PC-3 (cell line): ENCODE results near the gene NPEPL1. TPM values are rescaled to one million over a fixed set of nuclear protein-coding genes. Genes with fewer than 3 reads are reported as not detected.

ENCODE experiments used
- ATAC-seq: fragments of 200-7000 bp; cut with Tn5 transposase; 2 replicates; pipeline ENCODE4 v1.9.1; 2020; ENCODE audit warnings: mild to moderate bottlenecking, moderate library complexity
- BruUV-seq: library from RNA; stranded (reverse); fragments of 400-500 nt; replicated peaks from 2 replicates; lab custom pipeline; 2021; lab: Mats Ljungman, UMichigan
- CTCF ChIA-PET: fragments of 300-600 bp; sonication (Branson Sonifier 250); formaldehyde crosslinking; loops from one replicate; lab custom pipeline; 2022; ENCODE audit warnings: antibody characterized with exemption; lab: Charles Lee
- POLR2A ChIA-PET: fragments of 300-600 bp; sonication (Branson Sonifier 250); formaldehyde crosslinking; loops from one replicate; lab custom pipeline; 2022; ENCODE audit warnings: antibody characterized with exemption; ENCODE audit not compliant: unreplicated experiment; lab: Charles Lee
- DNase-seq: peaks from one replicate; pipeline ENCODE4 v3.0.0-alpha.2; 2015
- H2AFZ ChIP-seq: fragments of 300-600 bp; sonication (generic); 2 replicates; pipeline ENCODE4 v1.6.0; 2016; ENCODE audit warnings: antibody characterized with exemption, low read length
- H3F3A ChIP-seq: fragments of 300-600 bp; sonication (generic); one replicate; pipeline ENCODE4 v1.6.0; 2017; ENCODE audit warnings: antibody characterized with exemption, low read length, control low read depth, mild to moderate bottlenecking; ENCODE audit not compliant: unreplicated experiment
- H3K27ac ChIP-seq: fragments of 300-600 bp; sonication (generic); 2 replicates; pipeline ENCODE4 v1.5.1; 2016; ENCODE audit warnings: mild to moderate bottlenecking, low read length
- H3K27me3 ChIP-seq: fragments of 300-600 bp; sonication (generic); 2 replicates; pipeline ENCODE4 v1.6.1; 2016; ENCODE audit warnings: low read length, mixed read lengths
- H3K36me3 ChIP-seq: fragments of 300-600 bp; sonication (generic); 2 replicates; pipeline ENCODE4 v1.6.1; 2016; ENCODE audit warnings: low read depth, mixed run types, low read length, mixed read lengths
- H3K4me1 ChIP-seq: fragments of 300-600 bp; sonication (generic); 2 replicates; pipeline ENCODE4 v1.5.1; 2016; ENCODE audit warnings: low read length; ENCODE audit not compliant: insufficient read depth
- H3K4me2 ChIP-seq: fragments of 300-600 bp; sonication (generic); 2 replicates; pipeline ENCODE4 v1.6.0; 2016; ENCODE audit warnings: low read length
- H3K4me3 ChIP-seq: fragments of 300-600 bp; sonication (generic); 2 replicates; pipeline ENCODE4 v1.5.1; 2016; ENCODE audit warnings: mild to moderate bottlenecking, low read length, mixed read lengths
- H3K79me2 ChIP-seq: fragments of 300-600 bp; sonication (generic); 2 replicates; pipeline ENCODE4 v1.6.1; 2017; ENCODE audit warnings: low read length, mixed read lengths
- H3K9ac ChIP-seq: fragments of 300-600 bp; sonication (generic); 2 replicates; pipeline ENCODE4 v1.6.0; 2016; ENCODE audit warnings: mild to moderate bottlenecking, low read length
- H3K9me2 ChIP-seq: fragments of 300-600 bp; sonication (generic); replicated peaks from 2 replicates; pipeline ENCODE4 v1.6.1; 2016; ENCODE audit warnings: mixed run types, low read length, mixed read lengths
- H3K9me3 ChIP-seq: fragments of 300-600 bp; sonication (generic); 2 replicates; pipeline ENCODE4 v1.6.1; 2016; ENCODE audit warnings: low read length, mixed read lengths
- H4K20me1 ChIP-seq: fragments of 300-600 bp; sonication (generic); 2 replicates; pipeline ENCODE4 v1.6.1; 2016; ENCODE audit warnings: low read length, mixed read lengths
- EZH2 ChIP-seq: fragments of 300-600 bp; sonication (generic); IDR thresholded peaks from one replicate; pipeline ENCODE4 v1.6.1; 2017; ENCODE audit warnings: antibody characterized with exemption, mild to moderate bottlenecking, low read length; ENCODE audit not compliant: unreplicated experiment
- EZH2phosphoT487 ChIP-seq: fragments of 300-600 bp; sonication (generic); IDR thresholded peaks from 2 replicates; pipeline ENCODE4 v1.6.1; 2018; ENCODE audit warnings: mild to moderate bottlenecking, antibody characterized with exemption, low read length, borderline replicate concordance
- intact Hi-C: fragments of 100-400 bp; cut with micrococcal nuclease; formaldehyde crosslinking; loops from 2 replicates; pipeline ENCODE4 v1.9.0; 2023
- total RNA-seq: library from RNA; depleted of rRNA; stranded (reverse); fragments of >200 nt; gene quantifications from 2 replicates; pipeline ENCODE4 v1.2.3, GENCODE V29; 2014
- TF ChIP-seq, protein P1 (sequence below): fragments of 300-600 bp; sonication (generic); conservative IDR thresholded peaks from 2 replicates; pipeline ENCODE4 v1.5.1; 2017; ENCODE audit warnings: antibody characterized with exemption, low read depth, mild to moderate bottlenecking, low read length

The NPEPL1 gene
- total RNA-seq, 1 experiment from 2014 or later = 49.7 TPM

DNA sequence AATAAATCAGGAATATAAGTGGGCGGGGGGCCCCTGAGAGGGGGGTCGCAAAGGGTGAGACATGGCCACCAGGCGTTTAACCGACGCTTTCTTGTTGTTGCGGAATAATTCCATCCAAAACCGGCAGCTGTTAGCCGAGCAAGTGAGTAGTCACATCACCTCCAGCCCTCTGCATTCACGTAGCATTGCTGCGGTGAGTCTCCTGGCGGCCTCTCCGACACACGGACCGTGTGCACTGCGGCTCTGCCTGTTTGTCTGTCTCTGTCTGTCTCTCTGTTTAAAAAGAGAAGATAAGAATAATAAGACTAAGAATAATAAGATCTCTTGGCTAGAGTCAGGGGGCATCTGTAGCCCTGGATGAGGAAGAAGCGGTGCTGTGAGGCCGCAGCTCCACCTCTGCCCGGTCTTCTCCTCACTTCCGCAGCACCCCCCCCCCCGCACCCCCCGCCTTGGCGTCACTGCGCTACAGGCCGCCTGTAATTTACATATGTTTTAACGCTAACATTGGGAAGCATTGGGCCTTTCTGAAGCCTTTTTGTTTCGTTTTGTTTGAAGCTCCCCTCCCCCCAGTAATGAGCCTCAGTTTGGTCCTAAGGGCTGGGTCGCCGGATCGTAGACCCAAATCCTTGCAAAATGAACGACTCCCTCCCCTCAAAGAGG, 40.5 kb upstream of the NPEPL1 start:
- peaks cover 65% of the 10 kb centered on the region for H3K4me1 ChIP-seq
- no peaks in the 10 kb centered on the region for H3K27me3 ChIP-seq
- intact Hi-C loops = loop anchor here (1.0 to 5.0 kb wide), 5 partner anchors 39 to 415 kb away; partner anchors contain the start of gene PRELID3B
- peak overlapping the region; percentile 94 for H3K4me2 ChIP-seq
- peak overlapping the region; percentile 96 for H3K4me3 ChIP-seq
- no peaks in the 10 kb centered on the region for H3K9me3 ChIP-seq
- H3K9ac ChIP-seq = peak overlapping the region; percentile 97
- DNase-seq = peak; percentile 65
- H3K9me2 ChIP-seq = no peaks in the 10 kb centered on the region
- ChIA-PET CTCF (interaction anchor here (0.6 to 1.6 kb wide), 3 partner anchors 171 to 937 kb away, joined by 3 to 8 read pairs (median 3); no protein-coding TSS in a partner anchor), POLR2A (interaction anchor here (0.6 to 0.7 kb wide), 5 partner anchors 57 to 257 kb away, joined by 3 to 19 read pairs (median 6); no protein-coding TSS in a partner anchor)
- BruUV-seq = TSS peak; percentile 97
- H3K27ac ChIP-seq = peak overlapping the region; percentile 85
- H3K36me3 ChIP-seq = peaks cover 4% of the 10 kb centered on the region; the same call in 1 of the 2 replicates
- peaks cover 60% of the 10 kb centered on the region for H3K79me2 ChIP-seq
- peak overlapping the region; percentile 44 for H2AFZ ChIP-seq
- peak; percentile 30 for ATAC-seq
- 0 out of 2 replicates have a peak, but pooled peaks cover 8% of the 10 kb centered on the region for H4K20me1 ChIP-seq
- TF ChIP-seq, protein P1, sequence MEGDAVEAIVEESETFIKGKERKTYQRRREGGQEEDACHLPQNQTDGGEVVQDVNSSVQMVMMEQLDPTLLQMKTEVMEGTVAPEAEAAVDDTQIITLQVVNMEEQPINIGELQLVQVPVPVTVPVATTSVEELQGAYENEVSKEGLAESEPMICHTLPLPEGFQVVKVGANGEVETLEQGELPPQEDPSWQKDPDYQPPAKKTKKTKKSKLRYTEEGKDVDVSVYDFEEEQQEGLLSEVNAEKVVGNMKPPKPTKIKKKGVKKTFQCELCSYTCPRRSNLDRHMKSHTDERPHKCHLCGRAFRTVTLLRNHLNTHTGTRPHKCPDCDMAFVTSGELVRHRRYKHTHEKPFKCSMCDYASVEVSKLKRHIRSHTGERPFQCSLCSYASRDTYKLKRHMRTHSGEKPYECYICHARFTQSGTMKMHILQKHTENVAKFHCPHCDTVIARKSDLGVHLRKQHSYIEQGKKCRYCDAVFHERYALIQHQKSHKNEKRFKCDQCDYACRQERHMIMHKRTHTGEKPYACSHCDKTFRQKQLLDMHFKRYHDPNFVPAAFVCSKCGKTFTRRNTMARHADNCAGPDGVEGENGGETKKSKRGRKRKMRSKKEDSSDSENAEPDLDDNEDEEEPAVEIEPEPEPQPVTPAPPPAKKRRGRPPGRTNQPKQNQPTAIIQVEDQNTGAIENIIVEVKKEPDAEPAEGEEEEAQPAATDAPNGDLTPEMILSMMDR = no peak; the same call in 1 of the 2 replicates
- TF ChIP-seq EZH2 = no peak
- no peak for TF ChIP-seq EZH2phosphoT487
- no peaks in the 10 kb centered on the region for H3F3A ChIP-seq

GRCh38 chr20:58652606-58653294, 39.9 kb upstream of the NPEPL1 start:
- Histone ChIP-seq H4K20me1 (0 out of 2 replicates have a peak, but pooled peaks cover 11% of the 10 kb centered on the region), H3K9me3 (no peaks in the 10 kb centered on the region), H3K79me2 (peaks cover 67% of the 10 kb centered on the region), H3K9ac (peak overlapping the region; percentile 97), H2AFZ (peak overlapping the region; percentile 44), H3K36me3 (peaks cover 4% of the 10 kb centered on the region; the same call in 1 of the 2 replicates), H3K4me2 (peak overlapping the region; percentile 94), H3K27me3 (no peaks in the 10 kb centered on the region), H3K9me2 (no peaks in the 10 kb centered on the region), H3K27ac (peak overlapping the region; percentile 85), H3K4me1 (peaks cover 65% of the 10 kb centered on the region), H3K4me3 (peak overlapping the region; percentile 96), H3F3A (no peaks in the 10 kb centered on the region)
- ChIA-PET CTCF (interaction anchor here (0.6 to 0.7 kb wide), 2 partner anchors 172 to 938 kb away, joined by 3 read pairs; no protein-coding TSS in a partner anchor), POLR2A (interaction anchor here (0.6 kb wide), 3 partner anchors 58 to 256 kb away, joined by 3 to 10 read pairs (median 5); no protein-coding TSS in a partner anchor)
- intact Hi-C loops = loop anchor here (1.0 to 5.0 kb wide), 5 partner anchors 38 to 415 kb away; partner anchors contain the start of gene PRELID3B
- BruUV-seq = no TSS peak
- ATAC-seq = no peak
- DNase-seq = peak; percentile 41
- TF ChIP-seq, protein P1 = no peak
- TF ChIP-seq EZH2phosphoT487 = no peak
- TF ChIP-seq EZH2 = no peak
